Gastroesophageal sphincter (tissue), 4 donors: ENCODE data around the gene SNED1. TPM values are rescaled to one million over a fixed set of nuclear protein-coding genes. Genes with fewer than 3 reads are reported as not detected.

Experiments used
- ATAC-seq: fragments of 150-250 bp; one replicate; pipeline ENCODE4 v1.9.1; 2016; ENCODE audit warnings: mild to moderate bottlenecking, moderate library complexity
- H3K27ac ChIP-seq, 4 donors: fragments of 200-600 bp; sonication (generic) in 3 of 4; 1 replicate in 3 of 4; 2 replicates in 1 of 4; pipeline ENCODE4 v1.5.1; 2016 to 2019
- H3K27me3 ChIP-seq: fragments of 200-600 bp; sonication (generic); one replicate; pipeline ENCODE4 v1.5.1; 2019
- H3K36me3 ChIP-seq, 2 donors: fragments of 200-600 bp; sonication (generic); one replicate each; pipeline ENCODE4 v1.5.1; 2019; ENCODE audit warnings: control low read depth in 1 of 2
- H3K4me1 ChIP-seq, 3 donors: fragments of 200-600 bp; sonication (generic); 1 replicate in 2 of 3; 2 replicates in 1 of 3; pipeline ENCODE4 v1.5.1; 2016 to 2019; ENCODE audit warnings: control low read depth in 2 of 3
- H3K4me3 ChIP-seq, 2 donors: fragments of 200-600 bp; sonication (generic); one replicate each; pipeline ENCODE4 v1.5.1; 2019; ENCODE audit warnings: mild to moderate bottlenecking in 1 of 2, moderate library complexity in 1 of 2
- H3K9me3 ChIP-seq, 3 donors: fragments of 200-600 bp; sonication (generic); one replicate each; pipeline ENCODE4 v1.5.1; 2017 to 2019; ENCODE audit warnings: control low read depth in 2 of 3
- EP300 ChIP-seq: sonication (generic); formaldehyde crosslinking; IDR thresholded peaks from one replicate; pipeline ENCODE4 v1.6.1; 2017; ENCODE audit warnings: antibody characterized with exemption, mild to moderate bottlenecking
- POLR2A ChIP-seq, 2 donors: fragments of 450-650 bp; IDR thresholded peaks; one replicate each; pipeline ENCODE4 v1.6.1; 2017; ENCODE audit warnings: antibody characterized with exemption in 2 of 2, mild to moderate bottlenecking in 2 of 2, moderate library complexity in 1 of 2
- POLR2AphosphoS5 ChIP-seq: sonication (generic); formaldehyde crosslinking; IDR thresholded peaks from one replicate; pipeline ENCODE4 v1.6.1; 2017; ENCODE audit warnings: antibody characterized with exemption
- WGBS, 2 donors: methylation state at CpG; one replicate each; pipeline ENCODE4 v1.1.5; 2018; ENCODE audit warnings: low coverage in 1 of 2; 5-methylcytosine and 5-hydroxymethylcytosine counted together
- total RNA-seq, 4 donors: library from RNA; depleted of rRNA; stranded (reverse); fragments of >200 nt; gene quantifications; one replicate each; pipeline ENCODE4 v1.1.0, GENCODE V29; 2016
- TF ChIP-seq, protein P1 (sequence below), 4 experiments: fragments of 200-600 bp in 2 of 4; fragments of 450-650 bp in 2 of 4; sonication (generic) in 1 of 4; IDR thresholded peaks; one replicate each; pipeline ENCODE4 v1.5.1; 2017 to 2019; ENCODE audit warnings: antibody characterized with exemption in 4 of 4, mild to moderate bottlenecking in 2 of 4, moderate library complexity in 2 of 4

The SNED1 gene
- total RNA-seq, 4 donors from 2014 or later, result 8.3 to 29.9 (median 14.6) TPM

DNA sequence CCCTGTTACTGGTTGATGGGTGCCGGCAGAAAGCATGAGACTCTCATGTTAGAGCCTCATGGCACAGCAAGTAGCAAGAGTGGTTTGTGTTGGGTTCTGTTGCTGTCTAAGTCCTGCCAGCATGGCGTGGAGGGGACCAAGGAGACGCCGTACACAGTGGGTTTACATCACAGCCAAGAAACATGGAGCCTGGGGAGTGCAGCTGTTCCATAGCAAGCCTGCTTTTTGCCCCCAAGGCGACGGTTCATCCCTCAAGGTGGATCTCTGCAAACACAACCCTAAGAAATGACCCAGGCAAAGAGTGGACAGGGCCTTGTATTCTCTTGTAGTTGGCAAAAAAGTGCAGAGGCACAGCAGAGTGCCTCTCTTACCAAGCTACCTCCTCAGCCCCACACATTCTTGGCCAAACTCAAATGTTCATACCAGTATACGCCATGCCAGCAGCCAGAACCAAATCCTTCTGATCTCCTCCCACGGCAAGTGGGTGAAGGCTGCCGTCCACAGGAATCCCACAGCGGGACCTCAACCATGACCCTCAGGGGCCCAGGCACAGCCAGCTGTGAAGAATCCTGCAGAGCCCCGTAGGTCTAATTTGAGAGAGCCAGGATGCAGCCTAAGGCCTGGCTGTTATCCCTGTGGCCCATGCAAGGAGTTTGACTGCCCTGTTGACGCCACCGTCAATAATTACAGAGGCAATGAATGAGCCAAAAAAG, 19.0 kb downstream of the SNED1 start:
- Histone ChIP-seq H3K4me1 (no peaks in the 10 kb centered on the region), H3K9me3 (peaks cover 0 to 5% (median 0%) of the 10 kb centered on the region in 3 donors), H3K4me3 (no peak overlapping the region), H3K27ac (no peak overlapping the region), H3K27me3 (no peaks in the 10 kb centered on the region), H3K36me3 (peaks cover 0 to 15% of the 10 kb centered on the region in 2 donors)
- TF ChIP-seq EP300 (no peak), POLR2AphosphoS5 (no peak), POLR2A (IDR thresholded peaks at IDR 0.05) (no peak)
- TF ChIP-seq, protein P1, sequence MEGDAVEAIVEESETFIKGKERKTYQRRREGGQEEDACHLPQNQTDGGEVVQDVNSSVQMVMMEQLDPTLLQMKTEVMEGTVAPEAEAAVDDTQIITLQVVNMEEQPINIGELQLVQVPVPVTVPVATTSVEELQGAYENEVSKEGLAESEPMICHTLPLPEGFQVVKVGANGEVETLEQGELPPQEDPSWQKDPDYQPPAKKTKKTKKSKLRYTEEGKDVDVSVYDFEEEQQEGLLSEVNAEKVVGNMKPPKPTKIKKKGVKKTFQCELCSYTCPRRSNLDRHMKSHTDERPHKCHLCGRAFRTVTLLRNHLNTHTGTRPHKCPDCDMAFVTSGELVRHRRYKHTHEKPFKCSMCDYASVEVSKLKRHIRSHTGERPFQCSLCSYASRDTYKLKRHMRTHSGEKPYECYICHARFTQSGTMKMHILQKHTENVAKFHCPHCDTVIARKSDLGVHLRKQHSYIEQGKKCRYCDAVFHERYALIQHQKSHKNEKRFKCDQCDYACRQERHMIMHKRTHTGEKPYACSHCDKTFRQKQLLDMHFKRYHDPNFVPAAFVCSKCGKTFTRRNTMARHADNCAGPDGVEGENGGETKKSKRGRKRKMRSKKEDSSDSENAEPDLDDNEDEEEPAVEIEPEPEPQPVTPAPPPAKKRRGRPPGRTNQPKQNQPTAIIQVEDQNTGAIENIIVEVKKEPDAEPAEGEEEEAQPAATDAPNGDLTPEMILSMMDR (IDR thresholded peaks at IDR 0.05), result no peak
- no peak for ATAC-seq
- WGBS, 2 donors, result 73% methylated on average over 8 of the region's 13 CpGs; no CpG with 5 or more reads in 1 of the 2 donors

DNA sequence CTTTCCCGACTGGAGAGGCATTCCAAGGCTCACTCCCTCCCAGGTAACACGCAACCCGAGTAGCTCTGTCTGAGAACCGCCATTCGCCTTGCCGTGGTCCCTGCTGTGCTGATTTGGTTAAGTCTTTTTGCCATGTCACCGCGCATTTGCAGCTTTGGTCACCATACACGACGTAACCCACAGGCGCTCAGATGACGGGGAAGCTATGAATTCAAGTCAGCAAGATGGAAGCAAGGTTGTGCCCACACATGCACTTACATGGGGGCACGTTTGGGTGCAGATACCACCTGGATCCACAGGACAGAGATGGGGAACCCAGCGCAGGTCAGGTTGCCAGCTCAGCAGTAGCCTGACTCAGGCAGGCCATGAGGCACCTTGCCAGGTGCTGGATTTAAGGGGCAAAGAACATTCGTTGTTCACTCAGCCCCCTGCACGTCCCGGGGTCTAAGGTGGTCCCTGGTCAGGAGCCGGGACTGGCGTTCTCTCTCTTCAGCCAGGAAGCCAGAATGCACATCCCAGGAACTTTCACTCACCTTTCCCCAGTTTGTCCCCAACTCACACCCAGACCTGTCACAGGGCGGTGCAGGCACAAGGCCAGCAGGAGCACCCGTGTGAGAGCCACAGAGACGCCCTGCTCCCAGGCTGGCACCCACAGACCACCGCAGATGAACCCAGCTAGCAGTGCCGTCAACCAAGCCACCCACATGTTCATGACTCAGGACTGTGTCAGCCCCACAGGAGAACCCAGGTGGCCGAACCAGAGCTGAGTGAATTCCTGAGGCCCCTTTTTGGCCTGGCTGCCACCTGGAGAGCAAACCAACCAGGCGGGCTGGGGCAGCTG, 19.9 kb downstream of the SNED1 start:
- Histone ChIP-seq H3K4me3 (no peak overlapping the region), H3K4me1 (no peaks in the 10 kb centered on the region), H3K9me3 (peaks cover 0 to 7% (median 0%) of the 10 kb centered on the region in 3 donors), H3K36me3 (peaks cover 0 to 15% of the 10 kb centered on the region in 2 donors), H3K27ac (no peak overlapping the region), H3K27me3 (no peaks in the 10 kb centered on the region)
- TF ChIP-seq, protein P1 (IDR thresholded peaks at IDR 0.05), result no peak
- no peak for TF ChIP-seq POLR2A (IDR thresholded peaks at IDR 0.05)
- TF ChIP-seq POLR2AphosphoS5, result no peak
- TF ChIP-seq EP300, result no peak
- no peak for ATAC-seq
- 95% methylated on average over 4 of the region's 26 CpGs; no CpG with 5 or more reads in 1 of the 2 donors for WGBS, 2 donors

DNA sequence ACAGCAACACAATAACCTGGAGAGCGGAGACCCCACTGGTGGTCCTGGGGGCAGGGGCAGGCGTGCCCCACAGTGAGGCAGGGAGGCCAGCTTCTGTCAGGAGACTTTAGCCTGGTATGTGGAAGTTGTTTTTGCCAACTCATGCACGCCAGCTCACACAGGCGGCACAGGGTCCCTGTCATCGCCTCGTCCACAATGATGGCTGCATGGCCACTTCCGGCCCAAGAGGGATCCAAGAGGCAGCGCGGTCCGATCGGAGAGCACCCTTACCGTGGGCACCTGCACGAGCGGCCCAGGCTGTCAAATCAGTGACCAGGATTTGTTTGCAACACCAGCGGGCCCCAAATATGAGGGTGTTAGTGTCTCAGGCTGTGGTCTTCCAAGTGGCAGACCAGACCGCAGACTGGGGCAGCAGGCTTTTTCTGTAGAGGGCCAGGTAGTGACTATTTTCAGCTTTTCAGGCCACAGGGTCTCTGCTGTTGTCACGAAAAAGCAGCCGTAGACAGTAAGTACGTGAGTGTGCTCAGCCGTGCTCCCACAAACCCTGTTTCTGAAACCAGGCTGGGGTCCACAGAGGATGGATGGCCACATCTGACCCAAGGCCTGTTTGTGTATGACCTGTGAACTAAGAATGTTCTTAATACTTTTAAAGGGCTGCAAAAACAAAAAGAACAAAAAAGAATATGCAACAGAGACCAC, 21.2 kb downstream of the SNED1 start:
- no peak for ATAC-seq
- 95 to 100% methylated on average over 1 to 9 of the region's 20 CpGs for WGBS, 2 donors
- peaks cover 0 to 15% of the 10 kb centered on the region in 2 donors for H3K36me3 ChIP-seq
- H3K4me1 ChIP-seq, result no peaks in the 10 kb centered on the region
- no peak overlapping the region for H3K27ac ChIP-seq
- no peak overlapping the region for H3K4me3 ChIP-seq
- TF ChIP-seq, protein P1 (IDR thresholded peaks at IDR 0.05), result no peak
- TF ChIP-seq POLR2AphosphoS5 (no peak), POLR2A (IDR thresholded peaks at IDR 0.05) (no peak), EP300 (no peak)
- peaks cover 0 to 8% (median 0%) of the 10 kb centered on the region in 3 donors for H3K9me3 ChIP-seq
- H3K27me3 ChIP-seq, result no peaks in the 10 kb centered on the region

DNA sequence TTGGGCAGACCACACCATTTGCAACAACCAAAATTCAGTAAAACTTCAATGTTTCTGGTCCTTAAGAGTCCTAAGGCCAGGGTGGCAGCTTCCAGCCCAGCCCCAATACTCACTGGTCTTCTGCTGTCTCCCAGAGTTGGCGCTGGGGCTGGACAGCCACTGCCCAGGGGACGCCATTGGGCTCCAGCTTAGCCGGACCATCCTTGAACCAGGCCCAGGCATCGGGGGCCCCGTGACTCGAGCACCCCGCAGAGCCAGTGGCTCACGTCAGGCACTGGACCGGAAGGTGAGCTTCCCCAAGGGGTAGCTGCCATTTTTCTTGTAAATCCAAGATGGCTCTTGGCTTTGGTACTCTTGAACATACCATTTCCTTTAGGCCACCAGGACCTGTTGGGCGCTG, 21.8 kb downstream of the SNED1 start:
- ATAC-seq, result no peak
- Histone ChIP-seq H3K9me3 (peaks cover 0 to 14% (median 2%) of the 10 kb centered on the region in 3 donors), H3K36me3 (peaks cover 0 to 15% of the 10 kb centered on the region in 2 donors), H3K27ac (no peak overlapping the region), H3K4me3 (no peak overlapping the region), H3K4me1 (no peaks in the 10 kb centered on the region), H3K27me3 (no peaks in the 10 kb centered on the region)
- TF ChIP-seq POLR2A (IDR thresholded peaks at IDR 0.05) (no peak), EP300 (no peak), POLR2AphosphoS5 (no peak)
- TF ChIP-seq, protein P1 (IDR thresholded peaks at IDR 0.05), result no peak
- no CpG with 5 or more reads among the region's 10 CpGs for WGBS, 2 donors
